ENCODE measurements around the gene FGF12.

- TF ChIP-seq EZH2 (IDR thresholded peaks at IDR 0.05) (no peak), EZH2phosphoT487 (IDR thresholded peaks at IDR 0.05) (no peak)
- TF ChIP-seq, protein P1, sequence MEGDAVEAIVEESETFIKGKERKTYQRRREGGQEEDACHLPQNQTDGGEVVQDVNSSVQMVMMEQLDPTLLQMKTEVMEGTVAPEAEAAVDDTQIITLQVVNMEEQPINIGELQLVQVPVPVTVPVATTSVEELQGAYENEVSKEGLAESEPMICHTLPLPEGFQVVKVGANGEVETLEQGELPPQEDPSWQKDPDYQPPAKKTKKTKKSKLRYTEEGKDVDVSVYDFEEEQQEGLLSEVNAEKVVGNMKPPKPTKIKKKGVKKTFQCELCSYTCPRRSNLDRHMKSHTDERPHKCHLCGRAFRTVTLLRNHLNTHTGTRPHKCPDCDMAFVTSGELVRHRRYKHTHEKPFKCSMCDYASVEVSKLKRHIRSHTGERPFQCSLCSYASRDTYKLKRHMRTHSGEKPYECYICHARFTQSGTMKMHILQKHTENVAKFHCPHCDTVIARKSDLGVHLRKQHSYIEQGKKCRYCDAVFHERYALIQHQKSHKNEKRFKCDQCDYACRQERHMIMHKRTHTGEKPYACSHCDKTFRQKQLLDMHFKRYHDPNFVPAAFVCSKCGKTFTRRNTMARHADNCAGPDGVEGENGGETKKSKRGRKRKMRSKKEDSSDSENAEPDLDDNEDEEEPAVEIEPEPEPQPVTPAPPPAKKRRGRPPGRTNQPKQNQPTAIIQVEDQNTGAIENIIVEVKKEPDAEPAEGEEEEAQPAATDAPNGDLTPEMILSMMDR (IDR thresholded peaks at IDR 0.05), result no peak
Observed at GRCh38 chr3:192747746-192748145, 20.4 kb upstream of the FGF12 start.
